ENCODE measurements around the gene KRT78.

Gene KRT78

DNA sequence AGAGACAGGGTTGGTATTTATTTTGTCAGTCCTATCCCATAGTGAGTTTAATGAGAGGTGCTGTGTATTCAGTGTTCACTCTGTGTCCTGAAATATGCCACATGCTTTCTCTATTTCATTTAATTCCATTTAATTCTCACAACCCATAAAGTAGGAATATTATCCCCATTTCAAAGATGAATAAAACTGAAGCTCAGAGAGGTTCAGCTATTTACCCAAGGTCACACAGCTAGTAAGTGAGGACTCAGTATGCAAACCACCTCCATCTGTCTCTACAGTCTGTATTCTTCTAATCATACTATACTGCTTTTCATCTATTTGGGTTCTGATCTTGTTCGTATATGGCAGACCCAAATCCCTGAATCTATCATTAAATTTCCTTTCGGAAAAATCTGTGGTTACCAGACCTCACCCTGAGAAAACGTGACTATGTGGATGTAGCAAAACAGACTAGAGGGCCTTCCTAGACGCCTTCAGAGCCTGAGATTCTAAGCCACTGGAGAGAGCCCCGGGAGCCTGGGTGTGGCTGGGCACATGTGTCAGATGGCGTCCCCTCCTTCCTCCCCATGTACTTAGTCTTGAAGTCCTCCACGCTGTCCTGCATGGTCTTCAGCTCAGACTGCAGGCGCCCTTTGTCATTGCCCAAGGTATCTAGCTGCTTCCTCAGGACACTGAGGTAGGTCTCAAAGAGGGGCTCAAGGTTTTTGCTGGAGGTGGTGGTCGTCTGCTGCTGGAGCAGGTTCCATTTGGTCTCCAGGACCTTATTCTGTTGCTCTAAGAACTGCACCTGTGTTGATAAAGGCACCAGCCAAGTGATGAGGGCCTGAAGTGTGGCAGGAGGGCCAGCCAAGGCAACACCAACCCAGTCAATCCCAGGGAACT lies 37.4 kb downstream of the KRT78 start:
- Histone ChIP-seq H3K27ac (no peak overlapping the region), H3K27me3 (ENCODE audit: insufficient read depth, low read depth, severe bottlenecking) (peaks cover 87% of the 10 kb centered on the region), H3K4me3 (ENCODE audit: low read depth, low read length) (no peak overlapping the region), H3K9me3 (ENCODE audit: severe bottlenecking) (no peaks in the 10 kb centered on the region), H3K36me3 (no peaks in the 10 kb centered on the region)
- TF ChIP-seq, protein P1, sequence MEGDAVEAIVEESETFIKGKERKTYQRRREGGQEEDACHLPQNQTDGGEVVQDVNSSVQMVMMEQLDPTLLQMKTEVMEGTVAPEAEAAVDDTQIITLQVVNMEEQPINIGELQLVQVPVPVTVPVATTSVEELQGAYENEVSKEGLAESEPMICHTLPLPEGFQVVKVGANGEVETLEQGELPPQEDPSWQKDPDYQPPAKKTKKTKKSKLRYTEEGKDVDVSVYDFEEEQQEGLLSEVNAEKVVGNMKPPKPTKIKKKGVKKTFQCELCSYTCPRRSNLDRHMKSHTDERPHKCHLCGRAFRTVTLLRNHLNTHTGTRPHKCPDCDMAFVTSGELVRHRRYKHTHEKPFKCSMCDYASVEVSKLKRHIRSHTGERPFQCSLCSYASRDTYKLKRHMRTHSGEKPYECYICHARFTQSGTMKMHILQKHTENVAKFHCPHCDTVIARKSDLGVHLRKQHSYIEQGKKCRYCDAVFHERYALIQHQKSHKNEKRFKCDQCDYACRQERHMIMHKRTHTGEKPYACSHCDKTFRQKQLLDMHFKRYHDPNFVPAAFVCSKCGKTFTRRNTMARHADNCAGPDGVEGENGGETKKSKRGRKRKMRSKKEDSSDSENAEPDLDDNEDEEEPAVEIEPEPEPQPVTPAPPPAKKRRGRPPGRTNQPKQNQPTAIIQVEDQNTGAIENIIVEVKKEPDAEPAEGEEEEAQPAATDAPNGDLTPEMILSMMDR (IDR thresholded peaks at IDR 0.05; ENCODE audit: low read depth, low read length) = no peak
- DNase-seq = no peak

DNA sequence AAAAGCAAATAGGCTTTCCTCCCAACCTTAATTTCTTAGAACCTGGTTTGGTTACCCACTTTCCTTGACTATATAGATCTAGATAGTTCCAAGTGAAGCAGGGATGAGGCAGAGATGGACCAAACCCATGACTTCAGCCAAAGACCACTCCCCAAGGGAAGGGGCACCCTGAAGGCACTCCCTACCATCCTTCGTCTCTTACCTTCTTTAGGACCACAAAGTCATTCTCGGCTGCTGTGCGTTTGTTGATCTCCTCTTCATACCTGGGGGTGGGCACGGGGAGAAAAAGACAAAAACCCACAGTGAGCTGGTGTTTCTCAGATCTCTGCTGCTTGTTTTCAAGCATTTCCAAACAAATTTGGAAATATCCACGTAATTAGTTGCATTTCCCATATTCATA lies 38.2 kb downstream of the KRT78 start:
- Histone ChIP-seq H3K27ac (no peak overlapping the region), H3K9me3 (ENCODE audit: severe bottlenecking) (no peaks in the 10 kb centered on the region), H3K4me3 (ENCODE audit: low read depth, low read length) (no peak overlapping the region), H3K27me3 (ENCODE audit: insufficient read depth, low read depth, severe bottlenecking) (peaks cover 89% of the 10 kb centered on the region), H3K36me3 (no peaks in the 10 kb centered on the region)
- DNase-seq = no peak
- TF ChIP-seq, protein P1 (IDR thresholded peaks at IDR 0.05; ENCODE audit: low read depth, low read length) = no peak

DNA sequence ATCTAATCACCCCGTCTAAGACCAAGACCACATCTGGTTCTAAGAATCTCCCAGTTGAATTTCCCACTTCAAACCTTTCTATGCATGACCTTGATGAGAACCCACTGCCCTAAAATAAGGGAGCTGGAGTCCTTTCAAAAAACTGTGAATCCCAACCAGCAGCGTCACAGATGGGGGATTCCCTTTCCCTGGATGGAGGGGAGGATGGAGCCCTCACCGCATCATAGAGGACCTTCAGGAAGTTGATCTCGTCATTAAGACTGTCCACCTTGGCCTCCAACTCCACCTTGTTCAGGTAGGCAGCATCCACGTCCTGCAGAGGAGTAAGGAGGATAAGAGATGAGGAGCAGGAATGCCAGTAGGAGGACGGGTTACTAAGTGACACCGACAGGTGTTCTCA lies 39.6 kb downstream of the KRT78 start:
- Histone ChIP-seq H3K27ac (no peak overlapping the region), H3K4me3 (ENCODE audit: low read depth, low read length) (no peak overlapping the region), H3K36me3 (no peaks in the 10 kb centered on the region), H3K9me3 (ENCODE audit: severe bottlenecking) (no peaks in the 10 kb centered on the region), H3K27me3 (ENCODE audit: insufficient read depth, low read depth, severe bottlenecking) (peaks cover 88% of the 10 kb centered on the region)
- TF ChIP-seq, protein P1 (IDR thresholded peaks at IDR 0.05; ENCODE audit: low read depth, low read length) = no peak
- no peak for DNase-seq

DNA sequence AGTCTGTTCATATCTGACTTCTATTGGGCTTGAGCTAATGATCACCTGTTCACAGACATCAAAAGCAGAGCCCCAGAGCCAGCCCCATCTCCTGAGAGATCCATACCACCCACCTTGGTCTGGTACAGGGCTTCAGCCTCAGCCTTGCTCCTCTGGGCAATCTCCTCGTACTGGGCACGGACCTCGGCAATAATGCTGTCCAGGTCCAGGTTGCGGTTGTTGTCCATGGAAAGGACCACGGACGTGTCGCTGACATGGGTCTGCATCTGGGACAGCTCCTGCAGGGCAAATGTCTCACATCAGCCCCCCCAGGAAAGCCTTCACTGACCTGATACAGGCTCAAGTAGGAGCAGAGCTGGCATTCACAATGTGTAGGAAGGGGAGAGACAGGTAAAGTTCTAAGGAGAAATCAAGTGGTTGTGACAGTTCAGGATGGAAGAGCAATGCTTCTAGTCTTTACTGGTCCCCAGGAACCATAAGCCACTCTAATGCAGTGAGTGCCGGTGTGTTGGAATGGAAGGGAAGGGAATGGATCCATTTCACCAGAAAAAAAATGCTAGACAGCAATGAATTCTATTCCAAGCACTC lies 40.1 kb downstream of the KRT78 start:
- Histone ChIP-seq H3K4me3 (ENCODE audit: low read depth, low read length) (no peak overlapping the region), H3K36me3 (no peaks in the 10 kb centered on the region), H3K9me3 (ENCODE audit: severe bottlenecking) (no peaks in the 10 kb centered on the region), H3K27me3 (ENCODE audit: insufficient read depth, low read depth, severe bottlenecking) (peaks cover 90% of the 10 kb centered on the region), H3K27ac (no peak overlapping the region)
- TF ChIP-seq, protein P1 (IDR thresholded peaks at IDR 0.05; ENCODE audit: low read depth, low read length) = no peak
- DNase-seq = no peak

DNA sequence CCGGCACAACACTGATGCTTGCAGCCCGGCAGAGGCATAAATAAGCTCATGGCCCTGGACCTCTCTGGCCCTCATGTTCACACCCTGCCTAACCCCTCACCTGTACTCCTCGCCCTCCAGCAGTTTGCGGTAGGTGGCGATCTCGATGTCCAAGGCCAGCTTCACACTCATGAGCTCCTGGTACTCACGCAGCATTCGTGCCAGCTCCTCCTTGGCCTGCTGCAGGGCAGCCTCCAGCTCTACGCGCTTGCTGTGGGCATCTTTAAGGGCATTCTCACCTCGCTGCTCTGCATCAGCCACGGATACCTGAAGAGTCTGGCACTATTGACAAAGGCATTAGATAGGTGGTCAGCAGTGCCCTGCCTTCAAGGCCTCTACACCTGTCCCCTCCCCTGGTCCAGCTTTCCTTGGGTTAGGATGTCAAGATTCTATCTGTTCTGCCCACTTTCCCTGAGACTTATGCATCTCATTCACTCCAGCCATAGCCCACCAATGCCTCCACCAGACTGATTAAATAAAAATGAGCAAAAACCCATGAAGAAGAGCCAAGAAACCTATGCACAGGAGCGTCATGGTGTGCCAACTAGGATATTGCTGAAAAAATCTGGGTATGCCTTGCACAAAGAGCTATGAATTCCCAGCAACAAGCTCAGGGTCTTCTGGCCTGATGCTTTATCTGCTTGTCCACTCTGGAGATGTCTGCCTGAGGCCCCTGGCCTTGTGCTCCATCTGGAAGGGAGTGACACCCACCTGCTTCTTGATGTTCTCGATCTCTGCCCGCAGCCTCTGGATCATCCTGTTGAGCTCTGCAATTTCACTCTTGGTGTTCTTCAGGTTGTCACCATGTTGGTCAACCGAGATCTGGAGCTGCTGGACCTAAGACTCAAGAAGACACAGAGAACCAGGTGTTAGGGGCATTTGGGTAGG lies 41.0 kb downstream of the KRT78 start:
- no peak for DNase-seq
- Histone ChIP-seq H3K9me3 (ENCODE audit: severe bottlenecking) (no peaks in the 10 kb centered on the region), H3K36me3 (no peaks in the 10 kb centered on the region), H3K27me3 (ENCODE audit: insufficient read depth, low read depth, severe bottlenecking) (peaks cover 91% of the 10 kb centered on the region), H3K27ac (no peak overlapping the region), H3K4me3 (ENCODE audit: low read depth, low read length) (no peak overlapping the region)
- TF ChIP-seq, protein P1 (IDR thresholded peaks at IDR 0.05; ENCODE audit: low read depth, low read length) = no peak

All from WERI-Rb-1 (cell line).